Left ventricle myocardium superior (tissue), 1 donor: Measurements from ENCODE around the gene ASB6. TPM values are rescaled to one million over a fixed set of nuclear protein-coding genes. Genes with fewer than 3 reads are reported as not detected.
"Not testable (repeated sequence)": the region's sequence is repeated elsewhere in the genome, so short reads cannot be mapped to it uniquely, and the experiment has no call there.

Experiments
- ATAC-seq: fragments of 200-7000 bp; cut with Tn5 transposase; one replicate; pipeline ENCODE4 v1.9.1; 2020; ENCODE audit warnings: mild to moderate bottlenecking, moderate library complexity
- DNase-seq: peaks from one replicate; pipeline ENCODE4 v3.0.0-alpha.2; 2020
- intact Hi-C: fragments of 100-400 bp; cut with micrococcal nuclease; formaldehyde crosslinking; loops from one replicate; pipeline ENCODE4 v1.11.0; 2022
- total RNA-seq: library from RNA; stranded (reverse); fragmentation: NEBNext Ultra II Directional; extraction: Animal tissue kit (Norgen Biotek cat#: 25700); gene quantifications from one replicate; pipeline ENCODE4 v1.2.1, GENCODE V29; 2021
- donor health status: DM: no; HTN: yes; CAD: no; lungs with severe emphysema.

Gene ASB6
- total RNA-seq, 1 donor from 2014 or later: 9.7 TPM

GRCh38 chr9:129669946-129670345 lies 28.0 kb upstream of the ASB6 start:
- no peak for DNase-seq
- intact Hi-C loops: no loop called here
- no peak for ATAC-seq

- ATAC-seq (no peak), DNase-seq (no peak)
- intact Hi-C loops: no loop called here
Measured at GRCh38 chr9:129669141-129669718, 27.3 kb upstream of the ASB6 start.

- ATAC-seq (no peak), DNase-seq (no peak)
- intact Hi-C loops: no loop called here
Measured at GRCh38 chr9:129667850-129668249, 25.9 kb upstream of the ASB6 start.

GRCh38 chr9:129667378-129667777 lies 25.4 kb upstream of the ASB6 start:
- ATAC-seq (no peak), DNase-seq (no peak)
- intact Hi-C loops: no loop called here

GRCh38 chr9:129666575-129666974 lies 24.6 kb upstream of the ASB6 start:
- DNase-seq: no peak
- intact Hi-C loops: no loop called here
- ATAC-seq: no peak

- intact Hi-C loops: no loop called here
- no peak for ATAC-seq
- no peak for DNase-seq
Measured at GRCh38 chr9:129665814-129666520, 24.0 kb upstream of the ASB6 start.

GRCh38 chr9:129665389-129665775 lies 23.4 kb upstream of the ASB6 start, which contains the start of gene PRRX2:
PRRX2 (plus strand) TSS chr9:129665647; CDS start chr9:129665868, 221 bp downstream.
- ATAC-seq (peak; percentile 69), DNase-seq (no peak)
- intact Hi-C loops: no loop called here

- DNase-seq (no peak), ATAC-seq (peak; percentile 66)
- intact Hi-C loops: no loop called here
Measured at GRCh38 chr9:129664746-129665388, 22.9 kb upstream of the ASB6 start.

GRCh38 chr9:129662239-129662638 lies 20.3 kb upstream of the ASB6 start:
- intact Hi-C loops, DNase-seq, ATAC-seq: not testable (repeated sequence)

- intact Hi-C loops: no loop called here
- no peak for ATAC-seq
- DNase-seq: no peak
Measured at GRCh38 chr9:129661029-129661428, 19.1 kb upstream of the ASB6 start.

GRCh38 chr9:129656795-129657390 lies 14.9 kb upstream of the ASB6 start:
- intact Hi-C loops: no loop called here
- no peak for DNase-seq
- no peak for ATAC-seq

GRCh38 chr9:129655696-129656095 lies 13.7 kb upstream of the ASB6 start:
- ATAC-seq (no peak), DNase-seq (no peak)
- intact Hi-C loops: no loop called here

GRCh38 chr9:129655154-129655553 lies 13.2 kb upstream of the ASB6 start:
- intact Hi-C loops: no loop called here
- DNase-seq (no peak), ATAC-seq (no peak)

GRCh38 chr9:129654554-129655040 lies 12.6 kb upstream of the ASB6 start:
- no peak for DNase-seq
- intact Hi-C loops: no loop called here
- no peak for ATAC-seq

- intact Hi-C loops: no loop called here
Measured at GRCh38 chr9:129653823-129654553, 12.0 kb upstream of the ASB6 start.

GRCh38 chr9:129650680-129651235 lies 8.8 kb upstream of the ASB6 start:
- no peak for ATAC-seq
- DNase-seq: no peak
- intact Hi-C loops: no loop called here

More at GRCh38 chr9:129653823-129654553, 12.0 kb upstream of the ASB6 start:
- DNase-seq (no peak), ATAC-seq (no peak)

GRCh38 chr9:129649726-129650679 lies 8.1 kb upstream of the ASB6 start:
- intact Hi-C loops: no loop called here
- DNase-seq (no peak), ATAC-seq (no peak)

- no peak for DNase-seq
- intact Hi-C loops: no loop called here
- no peak for ATAC-seq
Measured at GRCh38 chr9:129648764-129649115, 6.8 kb upstream of the ASB6 start.
